Gastroesophageal sphincter (tissue), 3 donors: Measurements from ENCODE around the gene PARN.

Experiments used
- CTCF ChIP-seq, 4 experiments: fragments of 200-600 bp in 2 of 4; fragments of 450-650 bp in 2 of 4; sonication (generic) in 1 of 4; IDR thresholded peaks; one replicate each; pipeline ENCODE4 v1.5.1; 2017 to 2019; ENCODE audit warnings: antibody characterized with exemption in 4 of 4, mild to moderate bottlenecking in 2 of 4, moderate library complexity in 2 of 4
- EP300 ChIP-seq: sonication (generic); formaldehyde crosslinking; IDR thresholded peaks from one replicate; pipeline ENCODE4 v1.6.1; 2017; ENCODE audit warnings: antibody characterized with exemption, mild to moderate bottlenecking

- TF ChIP-seq EP300 (no peak), CTCF (IDR thresholded peaks at IDR 0.05) (no peak)
Observed at GRCh38 chr16:14392960-14393359, 237.1 kb downstream of the PARN start.
